HEK293T (cell line): ENCODE results near the gene ELOVL6.

Source experiments
- CTCF ChIA-PET: fragments of 350-600 bp; formaldehyde crosslinking; extraction: SDS; loops from one replicate; lab custom pipeline; 2021; ENCODE audit warnings: antibody characterized with exemption, inconsistent platforms; lab: Yijun Ruan, JAX
- POLR2A ChIA-PET: fragments of 350-600 bp; formaldehyde crosslinking; extraction: SDS; loops from one replicate; lab custom pipeline; 2020; ENCODE audit warnings: antibody characterized with exemption, inconsistent platforms; lab: Yijun Ruan, JAX
- DNase-seq: peaks from one replicate; pipeline ENCODE4 v3.0.0; 2012; ENCODE audit warnings: mixed read lengths; ENCODE audit errors: extremely low spot score
- ARNT ChIP-seq: fragments of 450-650 bp; IDR thresholded peaks from 2 replicates; pipeline ENCODE4 v1.6.1; 2017; ENCODE audit warnings: mild to moderate bottlenecking
- BHLHE40 ChIP-seq: fragments of 450-650 bp; IDR thresholded peaks from 2 replicates; pipeline ENCODE4 v1.6.1; 2016; ENCODE audit warnings: mild to moderate bottlenecking, moderate library complexity, borderline replicate concordance
- CTBP1 ChIP-seq: fragments of 450-650 bp; IDR thresholded peaks from 2 replicates; pipeline ENCODE4 v1.6.1; 2016; ENCODE audit warnings: borderline replicate concordance
- ELF4 ChIP-seq: fragments of 450-650 bp; IDR thresholded peaks from 2 replicates; pipeline ENCODE4 v1.6.1; 2017; ENCODE audit warnings: antibody characterized with exemption
- FOXA1 ChIP-seq: fragments of 450-650 bp; IDR thresholded peaks from 2 replicates; pipeline ENCODE4 v1.6.1; 2016; ENCODE audit warnings: mild to moderate bottlenecking
- FOXK2 ChIP-seq: fragments of 450-650 bp; IDR thresholded peaks from 2 replicates; pipeline ENCODE4 v1.6.1; 2016; ENCODE audit warnings: mild to moderate bottlenecking
- FOXM1 ChIP-seq: fragments of 450-650 bp; IDR thresholded peaks from 2 replicates; pipeline ENCODE4 v1.6.1; 2017; ENCODE audit warnings: mild to moderate bottlenecking, borderline replicate concordance
- HDGF ChIP-seq: fragments of 450-650 bp; IDR thresholded peaks from 2 replicates; pipeline ENCODE4 v1.6.1; 2017; ENCODE audit warnings: antibody characterized with exemption, borderline replicate concordance
- L3MBTL2 ChIP-seq: fragments of 450-650 bp; conservative IDR thresholded peaks from 2 replicates; pipeline ENCODE4 v1.6.1; 2016; ENCODE audit warnings: mild to moderate bottlenecking
- LEF1 ChIP-seq: fragments of 450-650 bp; IDR thresholded peaks from 2 replicates; pipeline ENCODE4 v1.6.1; 2017; ENCODE audit warnings: mild to moderate bottlenecking, borderline replicate concordance
- NFRKB ChIP-seq: fragments of 450-650 bp; IDR thresholded peaks from 2 replicates; pipeline ENCODE4 v1.6.1; 2016; ENCODE audit warnings: mild to moderate bottlenecking, moderate library complexity
- SP1 ChIP-seq: fragments of 450-650 bp; IDR thresholded peaks from 2 replicates; pipeline ENCODE4 v1.6.1; 2017
- SUZ12 ChIP-seq: fragments of 450-650 bp; IDR thresholded peaks from 2 replicates; pipeline ENCODE4 v1.6.1; 2016; ENCODE audit warnings: mild to moderate bottlenecking
- TARDBP ChIP-seq: fragments of 450-650 bp; IDR thresholded peaks from 2 replicates; pipeline ENCODE4 v1.6.1; 2016
- ZNF384 ChIP-seq: fragments of 450-650 bp; IDR thresholded peaks from 2 replicates; pipeline ENCODE4 v1.6.1; 2016
- TF ChIP-seq, protein P1 (sequence below): fragments of 450-650 bp; IDR thresholded peaks from 2 replicates; pipeline ENCODE4 v1.6.1; 2016

The ELOVL6 gene

GRCh38 chr4:110032603-110033002 is 165.8 kb downstream of the ELOVL6 start:
- ChIA-PET POLR2A (no interaction called here), CTCF (no interaction called here)
- no peak for TF ChIP-seq HDGF
- TF ChIP-seq BHLHE40: no peak
- TF ChIP-seq ARNT: no peak
- no peak for TF ChIP-seq FOXM1
- no peak for TF ChIP-seq FOXA1
- no peak for DNase-seq

- POLR2A ChIA-PET: no interaction called here
- CTCF ChIA-PET: no interaction called here
Measured at GRCh38 chr4:110025718-110026117, 172.7 kb downstream of the ELOVL6 start.

DNA sequence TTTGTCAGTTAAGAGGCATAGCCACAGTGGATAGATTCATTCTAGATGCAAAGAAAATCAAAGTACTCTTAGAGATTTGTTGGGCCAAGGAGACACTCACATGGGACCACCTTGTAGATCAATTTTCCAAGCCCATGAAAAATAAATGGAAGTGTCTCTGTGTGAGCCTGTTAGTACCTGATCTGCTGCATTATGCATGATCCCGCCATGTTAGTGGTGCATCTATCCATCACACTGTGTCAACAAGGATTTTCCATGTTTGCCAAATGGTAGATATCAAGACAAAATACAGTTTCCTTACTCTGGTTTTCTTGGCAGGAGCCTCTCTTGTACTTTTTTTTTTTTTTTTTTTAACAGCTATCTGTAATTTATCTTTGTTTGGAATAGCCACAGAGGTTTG is 173.4 kb downstream of the ELOVL6 start:
- ChIA-PET CTCF (no interaction called here), POLR2A (no interaction called here)
- DNase-seq: no peak
- no peak for TF ChIP-seq TARDBP
- no peak for TF ChIP-seq HDGF
- TF ChIP-seq CTBP1: no peak
- no peak for TF ChIP-seq SP1
- TF ChIP-seq ZNF384: no peak
- no peak for TF ChIP-seq LEF1
- no peak for TF ChIP-seq NFRKB
- TF ChIP-seq, protein P1, sequence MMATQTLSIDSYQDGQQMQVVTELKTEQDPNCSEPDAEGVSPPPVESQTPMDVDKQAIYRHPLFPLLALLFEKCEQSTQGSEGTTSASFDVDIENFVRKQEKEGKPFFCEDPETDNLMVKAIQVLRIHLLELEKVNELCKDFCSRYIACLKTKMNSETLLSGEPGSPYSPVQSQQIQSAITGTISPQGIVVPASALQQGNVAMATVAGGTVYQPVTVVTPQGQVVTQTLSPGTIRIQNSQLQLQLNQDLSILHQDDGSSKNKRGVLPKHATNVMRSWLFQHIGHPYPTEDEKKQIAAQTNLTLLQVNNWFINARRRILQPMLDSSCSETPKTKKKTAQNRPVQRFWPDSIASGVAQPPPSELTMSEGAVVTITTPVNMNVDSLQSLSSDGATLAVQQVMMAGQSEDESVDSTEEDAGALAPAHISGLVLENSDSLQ: no peak
- no peak for TF ChIP-seq ELF4
- no peak for TF ChIP-seq L3MBTL2
- TF ChIP-seq FOXK2: no peak

More at GRCh38 chr4:110025718-110026117, 172.7 kb downstream of the ELOVL6 start:
- TF ChIP-seq TARDBP (no peak), SUZ12 (no peak), FOXK2 (no peak), ARNT (no peak), FOXM1 (no peak), HDGF (no peak), ELF4 (no peak), SP1 (no peak)
- TF ChIP-seq, protein P1: no peak
- no peak for DNase-seq

GRCh38 chr4:110022457-110022856 is 176.0 kb downstream of the ELOVL6 start:
- ChIA-PET CTCF (no interaction called here), POLR2A (no interaction called here)
- no peak for DNase-seq
- TF ChIP-seq TARDBP: no peak
- no peak for TF ChIP-seq ARNT
- TF ChIP-seq CTBP1: no peak
- no peak for TF ChIP-seq BHLHE40
- no peak for TF ChIP-seq SP1
- no peak for TF ChIP-seq L3MBTL2
- TF ChIP-seq, protein P1: no peak
- TF ChIP-seq NFRKB: no peak

GRCh38 chr4:110020646-110021443 is 177.6 kb downstream of the ELOVL6 start:
- TF ChIP-seq ARNT: no peak
- TF ChIP-seq HDGF: no peak
- no peak for TF ChIP-seq FOXM1
- no peak for TF ChIP-seq CTBP1
- no peak for TF ChIP-seq LEF1
- TF ChIP-seq, protein P1: no peak
- no peak for TF ChIP-seq TARDBP
- TF ChIP-seq L3MBTL2: no peak
- TF ChIP-seq NFRKB: no peak
- no peak for TF ChIP-seq SUZ12
- TF ChIP-seq ZNF384: no peak
- TF ChIP-seq FOXA1: no peak
- no peak for TF ChIP-seq ELF4
- TF ChIP-seq SP1: no peak
- no peak for TF ChIP-seq FOXK2
- no peak for TF ChIP-seq BHLHE40
- POLR2A ChIA-PET: no interaction called here
- CTCF ChIA-PET: interaction anchor here (1.1 kb wide), 1 partner anchor 12 kb away, joined by 4 read pairs; no protein-coding TSS in a partner anchor
- DNase-seq: no peak

DNA sequence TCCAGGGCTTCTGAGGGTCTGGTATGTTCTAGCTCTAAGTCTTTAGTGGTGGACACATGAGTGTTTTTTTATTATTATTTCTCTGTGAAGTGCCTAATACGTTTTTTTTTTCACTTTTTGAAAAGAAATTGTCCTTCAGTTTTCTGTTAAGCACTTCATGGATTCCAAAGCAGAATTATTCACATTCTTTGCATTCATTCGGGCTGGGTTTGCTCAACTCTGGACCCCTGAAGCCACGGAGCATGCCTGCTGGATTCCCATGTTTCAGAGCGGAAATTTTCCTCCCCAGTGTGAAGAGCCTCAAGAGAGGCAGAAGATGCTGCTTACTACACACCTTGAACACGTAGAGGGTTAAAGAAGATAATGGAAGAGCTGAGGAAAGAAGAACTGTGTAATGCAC is 178.3 kb downstream of the ELOVL6 start:
- DNase-seq: no peak
- CTCF ChIA-PET: no interaction called here
- no peak for TF ChIP-seq CTBP1

More for the DNA sequence above, 178.3 kb downstream of the ELOVL6 start:
- POLR2A ChIA-PET: no interaction called here
